PC-9 (cell line): ENCODE measurements around the gene MFSD2B. TPM values are rescaled to one million over a fixed set of nuclear protein-coding genes. Genes with fewer than 3 reads are reported as not detected.
A peak's percentile ranks its signal among the peaks of the same experiment; 100 is the strongest.

Source experiments
- BruUV-seq: library from RNA; stranded (reverse); fragments of 400-500 nt; replicated peaks from 2 replicates; lab custom pipeline; 2021; lab: Mats Ljungman, UMichigan
- CTCF ChIA-PET: fragments of 300-600 bp; sonication (Branson Sonifier 250); formaldehyde crosslinking; loops from one replicate; lab custom pipeline; 2022; ENCODE audit warnings: antibody characterized with exemption; lab: Charles Lee
- POLR2A ChIA-PET: fragments of 300-600 bp; sonication (Branson Sonifier 250); formaldehyde crosslinking; loops from one replicate; lab custom pipeline; 2022; ENCODE audit warnings: antibody characterized with exemption; ENCODE audit not compliant: unreplicated experiment; lab: Charles Lee
- DNase-seq, 2 experiments: peaks; one replicate each; pipeline versions ENCODE4 v3.0.0 to v3.0.0-alpha.2; 2015 to 2022; ENCODE audit warnings: mixed read lengths in 1 of 2
- H2AFZ ChIP-seq: fragments of 200-600 bp; sonication (generic); 2 replicates; pipeline ENCODE4 v1.8.1; 2017; ENCODE audit warnings: antibody characterized with exemption
- H3F3A ChIP-seq: fragments of 200-600 bp; sonication (generic); 2 replicates; pipeline ENCODE4 v1.8.1; 2017; ENCODE audit warnings: antibody characterized with exemption, mild to moderate bottlenecking, low read depth; ENCODE audit not compliant: insufficient read depth
- H3K27ac ChIP-seq: fragments of 200-600 bp; sonication (generic); 2 replicates; pipeline ENCODE4 v1.6.1; 2016; ENCODE audit warnings: mixed run types
- H3K27me3 ChIP-seq: fragments of 200-600 bp; sonication (generic); 2 replicates; pipeline ENCODE4 v1.6.1; 2016; ENCODE audit warnings: low read depth, mixed run types; ENCODE audit not compliant: insufficient read depth
- H3K36me3 ChIP-seq: fragments of 200-600 bp; sonication (generic); 2 replicates; pipeline ENCODE4 v1.6.1; 2016; ENCODE audit warnings: low read depth, mixed run types
- H3K4me1 ChIP-seq: fragments of 200-600 bp; sonication (generic); replicated peaks from 2 replicates; pipeline ENCODE4 v1.6.1; 2016; ENCODE audit warnings: mixed run types; ENCODE audit not compliant: insufficient read depth
- H3K4me2 ChIP-seq: fragments of 200-600 bp; sonication (generic); 2 replicates; pipeline ENCODE4 v1.6.1; 2017; ENCODE audit warnings: mixed run types
- H3K4me3 ChIP-seq: fragments of 200-600 bp; sonication (generic); 2 replicates; pipeline ENCODE4 v1.6.1; 2016; ENCODE audit warnings: mixed run types
- H3K79me2 ChIP-seq: fragments of 200-600 bp; sonication (generic); 2 replicates; pipeline ENCODE4 v1.6.1; 2017; ENCODE audit warnings: low read depth, mixed run types
- H3K9me2 ChIP-seq: fragments of 200-600 bp; sonication (generic); 2 replicates; pipeline ENCODE4 v1.8.1; 2017; ENCODE audit warnings: mild to moderate bottlenecking; ENCODE audit not compliant: insufficient read depth
- H3K9me3 ChIP-seq: fragments of 200-600 bp; sonication (generic); 2 replicates; pipeline ENCODE4 v1.8.1; 2016; ENCODE audit warnings: low read depth; ENCODE audit not compliant: insufficient read depth
- H4K20me1 ChIP-seq: fragments of 200-600 bp; sonication (generic); 2 replicates; pipeline ENCODE4 v1.8.1; 2017; ENCODE audit not compliant: insufficient read depth
- CTCF ChIP-seq: fragments of 200-600 bp; sonication (generic); conservative IDR thresholded peaks from 2 replicates; pipeline ENCODE4 v1.6.1; 2017; ENCODE audit warnings: mixed run types, antibody characterized with exemption, mild to moderate bottlenecking, moderate library complexity
- EZH2 ChIP-seq: fragments of 200-600 bp; sonication (generic); IDR thresholded peaks from 2 replicates; pipeline ENCODE4 v1.8.0; 2017; ENCODE audit warnings: antibody characterized with exemption, low read depth
- intact Hi-C: fragments of 100-400 bp; cut with micrococcal nuclease; formaldehyde crosslinking; loops from one replicate; pipeline ENCODE4 v1.10.0; 2022; ENCODE audit not compliant: unreplicated experiment
- total RNA-seq: library from RNA; stranded (reverse); gene quantifications from 2 replicates; pipeline ENCODE4 v1.2.3, GENCODE V29; 2021

The MFSD2B gene
- total RNA-seq, 1 experiment from 2014 or later = 1.1 TPM

- Histone ChIP-seq H3K4me1 (no peaks in the 10 kb centered on the region), H3K9me3 (no peaks in the 10 kb centered on the region), H3K27ac (no peak overlapping the region), H3K27me3 (no peaks in the 10 kb centered on the region), H3K4me2 (no peak overlapping the region), H4K20me1 (no peaks in the 10 kb centered on the region), H3K4me3 (no peak overlapping the region), H3K79me2 (no peaks in the 10 kb centered on the region), H3F3A (0 out of 2 replicates have a peak, but pooled peaks cover 8% of the 10 kb centered on the region), H3K36me3 (no peaks in the 10 kb centered on the region), H3K9me2 (no peaks in the 10 kb centered on the region), H2AFZ (no peak overlapping the region)
- POLR2A ChIA-PET = no interaction called here
- BruUV-seq = no TSS peak
- no peak for DNase-seq
- intact Hi-C loops = loop anchor here (1.0 to 10.0 kb wide), 3 partner anchors 73 to 396 kb away; partner anchors contain the start of gene TP53I3
- peak; percentile 73 for TF ChIP-seq CTCF
- TF ChIP-seq EZH2 = no peak
- CTCF ChIA-PET = no interaction called here
Measured at GRCh38 chr2:23988371-23988770, 21.5 kb upstream of the MFSD2B start.

GRCh38 chr2:23992931-23993330 is 17.0 kb upstream of the MFSD2B start:
- intact Hi-C loops = no loop called here
- ChIA-PET POLR2A (no interaction called here), CTCF (no interaction called here)

GRCh38 chr2:23993736-23994269 is 16.1 kb upstream of the MFSD2B start:
- ChIA-PET POLR2A (no interaction called here), CTCF (no interaction called here)
- Histone ChIP-seq H3K27me3 (no peaks in the 10 kb centered on the region), H3F3A (0 out of 2 replicates have a peak, but pooled peaks cover 10% of the 10 kb centered on the region), H2AFZ (no peak overlapping the region), H3K9me3 (no peaks in the 10 kb centered on the region), H3K4me3 (no peak overlapping the region), H3K4me2 (no peak overlapping the region), H4K20me1 (no peaks in the 10 kb centered on the region), H3K79me2 (no peaks in the 10 kb centered on the region), H3K4me1 (no peaks in the 10 kb centered on the region), H3K9me2 (no peaks in the 10 kb centered on the region), H3K27ac (no peak overlapping the region), H3K36me3 (no peaks in the 10 kb centered on the region)
- no peak for TF ChIP-seq CTCF
- no peak for TF ChIP-seq EZH2
- no peak for DNase-seq
- BruUV-seq = no TSS peak
- intact Hi-C loops = no loop called here

More at GRCh38 chr2:23992931-23993330, 17.0 kb upstream of the MFSD2B start:
- Histone ChIP-seq H2AFZ (no peak overlapping the region), H3K4me3 (no peak overlapping the region), H3K4me2 (no peak overlapping the region), H3K4me1 (no peaks in the 10 kb centered on the region), H3K27me3 (no peaks in the 10 kb centered on the region), H3K79me2 (no peaks in the 10 kb centered on the region), H3K9me2 (no peaks in the 10 kb centered on the region), H3K36me3 (no peaks in the 10 kb centered on the region), H3F3A (0 out of 2 replicates have a peak, but pooled peaks cover 12% of the 10 kb centered on the region), H3K27ac (no peak overlapping the region), H3K9me3 (no peaks in the 10 kb centered on the region), H4K20me1 (no peaks in the 10 kb centered on the region)
- no TSS peak for BruUV-seq
- no peak for TF ChIP-seq CTCF
- TF ChIP-seq EZH2 = no peak
- DNase-seq = no peak
